ENCODE data around the gene GSE1. TPM values are rescaled to one million over a fixed set of nuclear protein-coding genes. Genes with fewer than 3 reads are reported as not detected.

Gene GSE1
- total and polyA plus RNA-seq, 2 experiments from 2014 or later: 32.4 to 135 TPM

- Histone ChIP-seq H3K27ac (ENCODE audit: low read depth) (no peak overlapping the region), H3F3A (replicated peaks; ENCODE audit: low read depth) (peaks cover 10% of the 10 kb centered on the region; the same call in 1 of the 2 replicates), H3K36me3 (ENCODE audit: insufficient read depth) (no peaks in the 10 kb centered on the region), H3K4me3 (no peak overlapping the region), H3K4me1 (ENCODE audit: insufficient read depth) (peaks cover 26% of the 10 kb centered on the region; the same call in 1 of the 2 replicates), H2AFZ (no peak overlapping the region), H4K20me1 (replicated peaks; ENCODE audit: insufficient read depth) (peaks cover 89% of the 10 kb centered on the region), H3K9me2 (ENCODE audit: insufficient read depth) (no peaks in the 10 kb centered on the region), H3K27me3 (ENCODE audit: insufficient read depth) (no peaks in the 10 kb centered on the region), H3K4me2 (no peak overlapping the region), H3K79me2 (replicated peaks; ENCODE audit: insufficient read depth) (peaks cover 100% of the 10 kb centered on the region)
- Mint-ChIP-seq H3K4me3 (no peak overlapping the region), H3K27ac (peak overlapping the region; percentile 68; the same call in 1 of the 2 replicates), H3K4me1 (peaks cover 74% of the 10 kb centered on the region), H3K27me3 (ENCODE audit: insufficient read depth, low read depth, poor library complexity) (peaks cover 21% of the 10 kb centered on the region), H3K9me3 (no peaks in the 10 kb centered on the region), H3K36me3 (ENCODE audit: low read depth) (peaks cover 20% of the 10 kb centered on the region)
- TF ChIP-seq EZH2 (IDR thresholded peaks at IDR 0.05; ENCODE audit: low read depth, unreplicated experiment): no peak
- no peak for TF ChIP-seq EZH2phosphoT487 (IDR thresholded peaks at IDR 0.05; ENCODE audit: unreplicated experiment)
- TF ChIP-seq REST (IDR thresholded peaks at IDR 0.05; ENCODE audit: unreplicated experiment): no peak
- no peak; the same call in 1 of the 2 replicates for TF ChIP-seq POLR2AphosphoS5 (IDR thresholded peaks at IDR 0.05; ENCODE audit: low read depth)
- no peak for TF ChIP-seq ZNF462 (CRISPR knock-in tag; IDR thresholded peaks at IDR 0.05)
- no peak for TF ChIP-seq ZNF114 (CRISPR knock-in tag; IDR thresholded peaks at IDR 0.05)
- no peak for TF ChIP-seq CREB1 (CRISPR knock-in tag; IDR thresholded peaks at IDR 0.05; ENCODE audit: low read depth)
- no peak for TF ChIP-seq CTCF (conservative IDR thresholded peaks at IDR 0.05; ENCODE audit: low read depth in 2 of 2)
- no peak for TF ChIP-seq ETS1 (IDR thresholded peaks at IDR 0.05)
- TF ChIP-seq NANOG (IDR thresholded peaks at IDR 0.05; ENCODE audit: borderline replicate concordance): no peak
- no peak for TF ChIP-seq ZNF331 (CRISPR knock-in tag; IDR thresholded peaks at IDR 0.05; ENCODE audit: low read depth)
- no peak for TF ChIP-seq JUNB (IDR thresholded peaks at IDR 0.05; ENCODE audit: unreplicated experiment)
- TF ChIP-seq STAT1 (IDR thresholded peaks at IDR 0.05; ENCODE audit: unreplicated experiment): no peak
- DNase-seq (ENCODE audit: low spot score) (no peak), ATAC-seq (no peak)
These were observed 10.1 kb downstream of the GSE1 start for GRCh38 chr16:85623250-85623649.
